ENCODE measurements around the gene NANP. TPM values are rescaled to one million over a fixed set of nuclear protein-coding genes. Genes with fewer than 3 reads are reported as not detected.

Gene NANP
- total RNA-seq, 2 donors from 2014 or later: 6.5 to 10.4 TPM

GRCh38 chr20:25669826-25670422 is 46.1 kb upstream of the NANP start:
- H3K27me3 Mint-ChIP-seq (ENCODE audit: insufficient read depth): no peaks in the 10 kb centered on the region
- Histone ChIP-seq H3K9me3 (ENCODE audit: control insufficient read depth, low read length) (no peaks in the 10 kb centered on the region), H3K27ac (ENCODE audit: low read depth, low read length) (no peak overlapping the region), H3K9ac (ENCODE audit: extremely low read depth, low read length, poor library complexity, severe bottlenecking) (no peak overlapping the region), H3K4me1 (ENCODE audit: control insufficient read depth, insufficient read depth, low read length) (no peaks in the 10 kb centered on the region), H3K27me3 (ENCODE audit: control insufficient read depth, insufficient read depth, low read length, poor library complexity, severe bottlenecking) (no peaks in the 10 kb centered on the region), H3K4me3 (ENCODE audit: low read length) (no peak overlapping the region), H3K36me3 (ENCODE audit: control insufficient read depth, insufficient read depth, low read length) (peaks cover 24% of the 10 kb centered on the region)
- H3K27ac Mint-ChIP-seq: no peak overlapping the region
- peak; percentile 75 for TF ChIP-seq CTCF (conservative IDR thresholded peaks at IDR 0.05)
- H3K4me3 Mint-ChIP-seq: no peak overlapping the region
- H3K36me3 Mint-ChIP-seq (ENCODE audit: low read depth): peaks cover 24% of the 10 kb centered on the region
- DNase-seq: peak; percentile 76
- no peaks in the 10 kb centered on the region for H3K9me3 Mint-ChIP-seq
- 84 to 88% methylated on average over 2 to 5 of the region's 7 CpGs for WGBS, 2 experiments (ENCODE audit: insufficient coverage in 1 of 2, insufficient read length in 1 of 2)
- no peaks in the 10 kb centered on the region for H3K4me1 Mint-ChIP-seq

- Mint-ChIP-seq H3K4me1 (no peaks in the 10 kb centered on the region), H3K9me3 (no peaks in the 10 kb centered on the region), H3K4me3 (no peak overlapping the region), H3K36me3 (ENCODE audit: low read depth) (peaks cover 11% of the 10 kb centered on the region), H3K27me3 (ENCODE audit: insufficient read depth) (no peaks in the 10 kb centered on the region), H3K27ac (no peak overlapping the region)
- no peaks in the 10 kb centered on the region for H3K4me1 ChIP-seq (ENCODE audit: control insufficient read depth, insufficient read depth, low read length)
- no peak overlapping the region for H3K9ac ChIP-seq (ENCODE audit: extremely low read depth, low read length, poor library complexity, severe bottlenecking)
- no peaks in the 10 kb centered on the region for H3K27me3 ChIP-seq (ENCODE audit: control insufficient read depth, insufficient read depth, low read length, poor library complexity, severe bottlenecking)
- no peak for TF ChIP-seq CTCF (conservative IDR thresholded peaks at IDR 0.05)
- H3K4me3 ChIP-seq (ENCODE audit: low read length): no peak overlapping the region
- H3K27ac ChIP-seq (ENCODE audit: low read depth, low read length): no peak overlapping the region
- no peak for DNase-seq
- 89 to 94% methylated on average over 4 of the region's 4 CpGs for WGBS, 2 experiments (ENCODE audit: insufficient coverage in 1 of 2, insufficient read length in 1 of 2)
- peaks cover 9% of the 10 kb centered on the region for H3K36me3 ChIP-seq (ENCODE audit: control insufficient read depth, insufficient read depth, low read length)
- H3K9me3 ChIP-seq (ENCODE audit: control insufficient read depth, low read length): no peaks in the 10 kb centered on the region
Observed at GRCh38 chr20:25668446-25668845, 44.6 kb upstream of the NANP start.

GRCh38 chr20:25659999-25660398 is 36.2 kb upstream of the NANP start:
- no peak overlapping the region for H3K27ac ChIP-seq (ENCODE audit: low read depth, low read length)
- H3K4me1 ChIP-seq (ENCODE audit: control insufficient read depth, insufficient read depth, low read length): no peaks in the 10 kb centered on the region
- H3K9me3 ChIP-seq (ENCODE audit: control insufficient read depth, low read length): no peaks in the 10 kb centered on the region
- Mint-ChIP-seq H3K4me3 (no peak overlapping the region), H3K4me1 (no peaks in the 10 kb centered on the region), H3K27me3 (ENCODE audit: insufficient read depth) (no peaks in the 10 kb centered on the region), H3K36me3 (ENCODE audit: low read depth) (peaks cover 9% of the 10 kb centered on the region), H3K9me3 (peaks cover 2% of the 10 kb centered on the region), H3K27ac (no peak overlapping the region)
- no peak overlapping the region for H3K9ac ChIP-seq (ENCODE audit: extremely low read depth, low read length, poor library complexity, severe bottlenecking)
- DNase-seq: no peak
- TF ChIP-seq CTCF (conservative IDR thresholded peaks at IDR 0.05): no peak
- no peaks in the 10 kb centered on the region for H3K36me3 ChIP-seq (ENCODE audit: control insufficient read depth, insufficient read depth, low read length)
- H3K4me3 ChIP-seq (ENCODE audit: low read length): no peak overlapping the region
- no peaks in the 10 kb centered on the region for H3K27me3 ChIP-seq (ENCODE audit: control insufficient read depth, insufficient read depth, low read length, poor library complexity, severe bottlenecking)
